H1 (cell line): ENCODE data around the gene SCNN1G.

Experiments
- HDAC6 ChIP-seq: IDR thresholded peaks from one replicate; pipeline ENCODE4 v1.7.1; 2012; ENCODE audit warnings: low read depth, mild to moderate bottlenecking, inconsistent platforms, low read length, moderate library complexity
- TAF1 ChIP-seq: IDR thresholded peaks from 2 replicates; pipeline ENCODE4 v1.6.1; 2011; ENCODE audit warnings: mild to moderate bottlenecking, low read depth, low read length

DNA sequence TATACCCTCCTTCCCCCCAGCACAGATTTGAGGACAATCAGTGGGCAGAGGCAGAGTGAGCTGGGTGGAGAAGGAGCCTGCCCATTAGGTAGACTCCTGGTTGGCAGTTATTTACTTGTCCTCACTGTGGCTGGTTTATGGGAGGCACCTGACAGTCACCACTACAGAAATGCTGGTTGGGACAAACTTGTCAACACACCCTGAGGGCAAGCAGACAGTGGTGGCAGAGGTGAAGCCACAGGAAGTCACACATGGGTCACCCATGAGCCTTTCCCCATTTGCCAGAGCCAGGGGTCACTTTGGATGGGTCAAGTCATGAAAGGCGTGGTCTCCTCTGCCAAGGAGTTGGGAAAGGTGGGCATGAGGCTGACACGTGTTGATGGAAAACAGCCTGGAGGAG lies 6.4 kb downstream of the SCNN1G start:
- no peak for TF ChIP-seq HDAC6
- TF ChIP-seq TAF1 = no peak
